WTC11 (cell line): ENCODE measurements around the gene ZNF391. TPM values are rescaled to one million over a fixed set of nuclear protein-coding genes. Genes with fewer than 3 reads are reported as not detected.

ENCODE experiments used
- ATAC-seq: fragments of 200-7000 bp; cut with Tn5 transposase; 2 replicates; pipeline ENCODE4 v1.10.0; 2021; ENCODE audit warnings: mild to moderate bottlenecking, moderate library complexity
- CTCF ChIA-PET: fragments of 300-600 bp; sonication (Branson Sonifier 250); formaldehyde crosslinking; loops from one replicate; lab custom pipeline; 2021; ENCODE audit warnings: antibody characterized with exemption; lab: Charles Lee
- POLR2A ChIA-PET: fragments of 350-600 bp; sonication (Branson Sonifier 250); formaldehyde crosslinking; loops from one replicate; lab custom pipeline; 2021; ENCODE audit warnings: antibody characterized with exemption; lab: Charles Lee
- DNase-seq: peaks from one replicate; pipeline ENCODE4 v3.0.0; 2021; ENCODE audit warnings: low spot score
- H3K27ac Mint-ChIP-seq: 2 replicates; pipeline ENCODE4 v1.8.0; 2021; ENCODE audit warnings: mixed read lengths
- H3K27me3 Mint-ChIP-seq: 2 replicates; pipeline ENCODE4 v1.8.0; 2021; ENCODE audit warnings: low read depth, mild to moderate bottlenecking, moderate library complexity, mixed read lengths
- H3K36me3 Mint-ChIP-seq: 2 replicates; pipeline ENCODE4 v1.8.0; 2021; ENCODE audit warnings: mixed read lengths
- H3K4me1 Mint-ChIP-seq: 2 replicates; pipeline ENCODE4 v1.8.0; 2022; ENCODE audit warnings: mixed read lengths
- H3K4me3 Mint-ChIP-seq: 2 replicates; pipeline ENCODE4 v1.8.0; 2021; ENCODE audit warnings: mild to moderate bottlenecking, moderate library complexity, mixed read lengths
- H3K9me3 Mint-ChIP-seq: 2 replicates; pipeline ENCODE4 v1.8.0; 2021; ENCODE audit warnings: mixed read lengths
- ATF3 ChIP-seq: sonication (generic); formaldehyde crosslinking; conservative IDR thresholded peaks from 2 replicates; pipeline ENCODE4 v1.8.1; 2022; ENCODE audit warnings: mild to moderate bottlenecking, missing genetic modification reagents
- CREM ChIP-seq: sonication (generic); formaldehyde crosslinking; IDR thresholded peaks from 2 replicates; pipeline ENCODE4 v1.8.1; 2022; ENCODE audit warnings: mild to moderate bottlenecking, missing genetic modification reagents, moderate library complexity
- E2F1 ChIP-seq: sonication (generic); formaldehyde crosslinking; IDR thresholded peaks from 2 replicates; pipeline ENCODE4 v1.8.0; 2022; ENCODE audit warnings: mild to moderate bottlenecking, missing genetic modification reagents
- FOXJ3 ChIP-seq: sonication (generic); formaldehyde crosslinking; IDR thresholded peaks from 2 replicates; pipeline ENCODE4 v1.9.0; 2021; ENCODE audit warnings: missing genetic modification reagents, mild to moderate bottlenecking, borderline replicate concordance
- FOXK1 ChIP-seq: sonication (generic); formaldehyde crosslinking; IDR thresholded peaks from 2 replicates; pipeline ENCODE4 v1.8.0; 2022; ENCODE audit warnings: mild to moderate bottlenecking, moderate library complexity, missing genetic modification reagents
- GABPB1 ChIP-seq: sonication (generic); formaldehyde crosslinking; IDR thresholded peaks from 2 replicates; pipeline ENCODE4 v1.8.1; 2023; ENCODE audit warnings: mild to moderate bottlenecking, missing genetic modification reagents
- IRF2 ChIP-seq: sonication (generic); formaldehyde crosslinking; IDR thresholded peaks from 2 replicates; pipeline ENCODE4 v1.8.0; 2022; ENCODE audit warnings: low read depth, missing genetic modification reagents, borderline replicate concordance
- JUN ChIP-seq: sonication (generic); formaldehyde crosslinking; IDR thresholded peaks from 2 replicates; pipeline ENCODE4 v1.8.0; 2023; ENCODE audit warnings: mild to moderate bottlenecking, missing genetic modification reagents
- NFE2L1 ChIP-seq: sonication (generic); formaldehyde crosslinking; IDR thresholded peaks from 2 replicates; pipeline ENCODE4 v1.8.1; 2023; ENCODE audit warnings: missing genetic modification reagents
- NFYB ChIP-seq: sonication (generic); formaldehyde crosslinking; conservative IDR thresholded peaks from 2 replicates; pipeline ENCODE4 v1.8.0; 2022; ENCODE audit warnings: low read depth, missing genetic modification reagents
- RELA ChIP-seq: sonication (generic); formaldehyde crosslinking; IDR thresholded peaks from 2 replicates; pipeline ENCODE4 v1.8.1; 2022; ENCODE audit warnings: missing genetic modification reagents, mild to moderate bottlenecking, borderline replicate concordance
- RORB ChIP-seq: fragments of 250-450 bp; sonication (Bioruptor Pico); IDR thresholded peaks from 2 replicates; pipeline ENCODE4 v1.9.0; 2021; ENCODE audit warnings: mild to moderate bottlenecking
- STAT6 ChIP-seq: sonication (generic); formaldehyde crosslinking; conservative IDR thresholded peaks from 2 replicates; pipeline ENCODE4 v1.8.1; 2023; ENCODE audit warnings: mild to moderate bottlenecking, low read depth, missing genetic modification reagents, moderate library complexity
- TEAD1 ChIP-seq: sonication (generic); formaldehyde crosslinking; IDR thresholded peaks from 2 replicates; pipeline ENCODE4 v1.8.0; 2022; ENCODE audit warnings: mild to moderate bottlenecking, missing genetic modification reagents
- TEAD4 ChIP-seq: sonication (generic); formaldehyde crosslinking; IDR thresholded peaks from 2 replicates; pipeline ENCODE4 v1.8.0; 2022; ENCODE audit warnings: mild to moderate bottlenecking, missing genetic modification reagents
- TP53 ChIP-seq: sonication (generic); formaldehyde crosslinking; IDR thresholded peaks from 2 replicates; pipeline ENCODE4 v1.8.1; 2023; ENCODE audit warnings: mild to moderate bottlenecking, missing genetic modification reagents
- USF1 ChIP-seq: sonication (generic); formaldehyde crosslinking; IDR thresholded peaks from 2 replicates; pipeline ENCODE4 v1.8.0; 2022; ENCODE audit warnings: mild to moderate bottlenecking, missing genetic modification reagents
- ZBTB43 ChIP-seq: sonication (generic); formaldehyde crosslinking; IDR thresholded peaks from 2 replicates; pipeline ENCODE4 v1.8.1; 2023; ENCODE audit warnings: mild to moderate bottlenecking, missing genetic modification reagents
- ZNF232 ChIP-seq: sonication (generic); formaldehyde crosslinking; IDR thresholded peaks from 2 replicates; pipeline ENCODE4 v1.8.0; 2022; ENCODE audit warnings: mild to moderate bottlenecking, missing genetic modification reagents
- ZNF396 ChIP-seq: fragments of 250-450 bp; sonication (Bioruptor Pico); IDR thresholded peaks from 2 replicates; pipeline ENCODE4 v1.8.0; 2021; ENCODE audit warnings: mild to moderate bottlenecking, moderate library complexity, borderline replicate concordance
- ZNF512 ChIP-seq: sonication (generic); formaldehyde crosslinking; IDR thresholded peaks from 2 replicates; pipeline ENCODE4 v1.8.1; 2022; ENCODE audit warnings: missing genetic modification reagents, borderline replicate concordance
- ZSCAN18 ChIP-seq: fragments of 250-450 bp; sonication (Bioruptor Pico); IDR thresholded peaks from 2 replicates; pipeline ENCODE4 v2.1.2; 2022; ENCODE audit warnings: mild to moderate bottlenecking, moderate library complexity
- total RNA-seq: library from RNA; stranded (reverse); gene quantifications from 3 replicates; pipeline ENCODE4 v1.2.3, GENCODE V29; 2021

The ZNF391 gene
- total RNA-seq, 1 experiment from 2014 or later = 11.3 TPM

GRCh38 chr6:27406085-27406484 lies 17.5 kb downstream of the ZNF391 start:
- no peak for TF ChIP-seq RORB (CRISPR knock-in tag)
- no peak for TF ChIP-seq FOXK1
- no peak for TF ChIP-seq NFE2L1
- TF ChIP-seq GABPB1 = no peak
- no peak for TF ChIP-seq NFYB (CRISPR knock-in tag)
- TF ChIP-seq STAT6 (CRISPR knock-in tag) = no peak
- TF ChIP-seq ZNF512 (CRISPR knock-in tag) = no peak
- no peak for TF ChIP-seq ZSCAN18 (CRISPR knock-in tag)
- TF ChIP-seq, all 79 proteins: peak for 0
- ChIA-PET CTCF (no interaction called here), POLR2A (no interaction called here)
- Mint-ChIP-seq H3K36me3 (peaks cover 24% of the 10 kb centered on the region), H3K27me3 (no peaks in the 10 kb centered on the region), H3K27ac (no peak overlapping the region), H3K4me3 (no peak overlapping the region), H3K9me3 (peaks cover 27% of the 10 kb centered on the region), H3K4me1 (no peaks in the 10 kb centered on the region)
- ATAC-seq = no peak
- no peak for DNase-seq

- H3K4me3 Mint-ChIP-seq = no peak overlapping the region
These were observed 18.7 kb downstream of the ZNF391 start for GRCh38 chr6:27407153-27407814.

More at GRCh38 chr6:27407153-27407814, 18.7 kb downstream of the ZNF391 start:
- ChIA-PET CTCF (no interaction called here), POLR2A (no interaction called here)
- ATAC-seq (no peak), DNase-seq (no peak)
- Mint-ChIP-seq H3K27ac (no peak overlapping the region), H3K9me3 (peaks cover 15% of the 10 kb centered on the region), H3K27me3 (no peaks in the 10 kb centered on the region), H3K36me3 (peaks cover 12% of the 10 kb centered on the region), H3K4me1 (no peaks in the 10 kb centered on the region)
- TF ChIP-seq ATF3 (CRISPR knock-in tag) (no peak), TEAD4 (no peak), ZNF232 (CRISPR knock-in tag) (no peak), ZBTB43 (CRISPR knock-in tag) (no peak), USF1 (CRISPR knock-in tag) (no peak), FOXJ3 (CRISPR knock-in tag) (no peak), IRF2 (CRISPR knock-in tag) (no peak), NFYB (CRISPR knock-in tag) (no peak), STAT6 (CRISPR knock-in tag) (no peak), RELA (CRISPR knock-in tag) (no peak), TP53 (no peak), TEAD1 (CRISPR knock-in tag) (no peak), FOXK1 (no peak), CREM (CRISPR knock-in tag) (no peak), JUN (CRISPR knock-in tag) (no peak), E2F1 (no peak), ZNF396 (CRISPR knock-in tag) (no peak)
